ENCODE results near the gene OSM.

DNA sequence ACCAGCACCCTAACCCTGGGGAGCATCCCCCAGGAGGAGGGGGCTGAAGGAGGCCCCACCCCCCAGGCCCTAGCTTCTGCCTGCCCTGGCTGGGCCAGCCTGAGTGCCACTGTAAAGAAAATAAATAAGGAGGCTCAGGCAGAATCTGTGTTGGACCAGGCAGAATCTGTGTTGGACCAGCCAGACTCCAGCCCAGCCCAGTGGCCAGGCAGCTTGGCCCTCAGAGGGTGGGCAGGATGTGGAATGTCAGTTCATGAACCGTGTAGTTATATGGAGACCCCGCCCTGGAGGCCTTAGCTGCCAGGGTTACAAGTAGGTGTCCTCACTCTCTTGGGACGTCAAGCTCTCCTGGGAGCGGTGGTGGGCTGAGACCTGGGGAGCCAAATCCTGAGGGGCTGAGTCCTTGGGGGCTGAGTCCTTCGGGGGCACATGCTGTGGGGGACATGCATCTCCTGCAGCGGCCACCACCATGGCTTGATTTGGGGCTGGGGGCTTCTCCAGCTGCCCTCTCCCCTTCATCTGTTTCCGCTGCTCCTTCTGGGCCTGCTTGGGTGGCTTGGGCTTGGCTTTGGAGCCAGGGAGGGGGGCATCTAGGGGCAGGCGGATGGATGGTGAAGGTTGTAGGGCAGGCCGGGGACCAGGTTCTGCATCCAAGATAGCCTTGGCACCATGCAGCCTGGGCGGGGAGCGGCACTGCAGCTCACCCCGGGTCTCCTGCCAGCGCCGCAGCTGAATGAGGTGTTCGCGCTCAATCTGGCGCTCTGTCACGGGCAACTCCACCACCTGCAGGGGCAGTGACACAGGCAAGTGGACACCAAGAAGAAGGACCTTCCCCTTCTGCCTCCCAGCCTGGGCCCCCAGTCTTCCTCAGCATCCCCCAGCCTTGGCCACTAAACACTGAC lies 25.7 kb upstream of the OSM start:
- TF ChIP-seq, protein P1, sequence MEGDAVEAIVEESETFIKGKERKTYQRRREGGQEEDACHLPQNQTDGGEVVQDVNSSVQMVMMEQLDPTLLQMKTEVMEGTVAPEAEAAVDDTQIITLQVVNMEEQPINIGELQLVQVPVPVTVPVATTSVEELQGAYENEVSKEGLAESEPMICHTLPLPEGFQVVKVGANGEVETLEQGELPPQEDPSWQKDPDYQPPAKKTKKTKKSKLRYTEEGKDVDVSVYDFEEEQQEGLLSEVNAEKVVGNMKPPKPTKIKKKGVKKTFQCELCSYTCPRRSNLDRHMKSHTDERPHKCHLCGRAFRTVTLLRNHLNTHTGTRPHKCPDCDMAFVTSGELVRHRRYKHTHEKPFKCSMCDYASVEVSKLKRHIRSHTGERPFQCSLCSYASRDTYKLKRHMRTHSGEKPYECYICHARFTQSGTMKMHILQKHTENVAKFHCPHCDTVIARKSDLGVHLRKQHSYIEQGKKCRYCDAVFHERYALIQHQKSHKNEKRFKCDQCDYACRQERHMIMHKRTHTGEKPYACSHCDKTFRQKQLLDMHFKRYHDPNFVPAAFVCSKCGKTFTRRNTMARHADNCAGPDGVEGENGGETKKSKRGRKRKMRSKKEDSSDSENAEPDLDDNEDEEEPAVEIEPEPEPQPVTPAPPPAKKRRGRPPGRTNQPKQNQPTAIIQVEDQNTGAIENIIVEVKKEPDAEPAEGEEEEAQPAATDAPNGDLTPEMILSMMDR (IDR thresholded peaks at IDR 0.05): no peak
- TF ChIP-seq EP300 (IDR thresholded peaks at IDR 0.05): no peak
- TF ChIP-seq POLR2A (IDR thresholded peaks at IDR 0.05; ENCODE audit: low read depth): no peak
- TF ChIP-seq POLR2AphosphoS5 (IDR thresholded peaks at IDR 0.05): no peak
